ENCODE measurements around the gene GRIFIN.

DNA sequence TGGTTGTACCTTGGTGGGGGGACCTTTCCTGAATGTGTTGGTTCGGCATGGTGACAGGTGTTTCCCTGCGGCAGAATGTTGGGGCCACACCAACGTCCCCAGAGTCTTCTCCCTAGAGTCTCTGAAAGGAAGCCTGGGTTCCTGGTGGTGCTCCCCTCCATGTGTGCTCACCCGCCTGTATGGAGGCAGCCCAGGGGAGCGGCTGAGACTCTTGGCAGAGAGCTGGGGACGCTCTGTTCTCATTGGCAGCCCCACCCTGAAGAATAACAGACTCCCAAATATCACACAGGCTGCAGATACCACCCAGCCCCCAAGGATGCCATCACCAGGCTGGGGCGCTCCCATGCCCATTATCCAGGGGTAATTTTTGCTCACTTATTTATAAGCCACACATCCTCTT is 38.0 kb downstream of the GRIFIN start:
- TF ChIP-seq, protein P1, sequence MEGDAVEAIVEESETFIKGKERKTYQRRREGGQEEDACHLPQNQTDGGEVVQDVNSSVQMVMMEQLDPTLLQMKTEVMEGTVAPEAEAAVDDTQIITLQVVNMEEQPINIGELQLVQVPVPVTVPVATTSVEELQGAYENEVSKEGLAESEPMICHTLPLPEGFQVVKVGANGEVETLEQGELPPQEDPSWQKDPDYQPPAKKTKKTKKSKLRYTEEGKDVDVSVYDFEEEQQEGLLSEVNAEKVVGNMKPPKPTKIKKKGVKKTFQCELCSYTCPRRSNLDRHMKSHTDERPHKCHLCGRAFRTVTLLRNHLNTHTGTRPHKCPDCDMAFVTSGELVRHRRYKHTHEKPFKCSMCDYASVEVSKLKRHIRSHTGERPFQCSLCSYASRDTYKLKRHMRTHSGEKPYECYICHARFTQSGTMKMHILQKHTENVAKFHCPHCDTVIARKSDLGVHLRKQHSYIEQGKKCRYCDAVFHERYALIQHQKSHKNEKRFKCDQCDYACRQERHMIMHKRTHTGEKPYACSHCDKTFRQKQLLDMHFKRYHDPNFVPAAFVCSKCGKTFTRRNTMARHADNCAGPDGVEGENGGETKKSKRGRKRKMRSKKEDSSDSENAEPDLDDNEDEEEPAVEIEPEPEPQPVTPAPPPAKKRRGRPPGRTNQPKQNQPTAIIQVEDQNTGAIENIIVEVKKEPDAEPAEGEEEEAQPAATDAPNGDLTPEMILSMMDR (IDR thresholded peaks at IDR 0.05): no peak
- TF ChIP-seq RXRA (IDR thresholded peaks at IDR 0.05; ENCODE audit: borderline replicate concordance, low read depth): no peak
- TF ChIP-seq, protein P2, sequence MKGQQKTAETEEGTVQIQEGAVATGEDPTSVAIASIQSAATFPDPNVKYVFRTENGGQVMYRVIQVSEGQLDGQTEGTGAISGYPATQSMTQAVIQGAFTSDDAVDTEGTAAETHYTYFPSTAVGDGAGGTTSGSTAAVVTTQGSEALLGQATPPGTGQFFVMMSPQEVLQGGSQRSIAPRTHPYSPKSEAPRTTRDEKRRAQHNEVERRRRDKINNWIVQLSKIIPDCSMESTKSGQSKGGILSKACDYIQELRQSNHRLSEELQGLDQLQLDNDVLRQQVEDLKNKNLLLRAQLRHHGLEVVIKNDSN (IDR thresholded peaks at IDR 0.05; ENCODE audit: borderline replicate concordance, low read depth): no peak
- no peak for TF ChIP-seq EP300 (IDR thresholded peaks at IDR 0.05; ENCODE audit: borderline replicate concordance in 1 of 2, low read depth in 1 of 2, low read length in 1 of 2)
- no peak for TF ChIP-seq YY1 (IDR thresholded peaks at IDR 0.05; ENCODE audit: low read depth)
- TF ChIP-seq CHD2 (IDR thresholded peaks at IDR 0.05; ENCODE audit: low read length, partially characterized antibody): no peak
- TF ChIP-seq SMC3 (IDR thresholded peaks at IDR 0.05; ENCODE audit: low read depth, low read length): no peak
- TF ChIP-seq GATA2 (CRISPR knock-in tag; IDR thresholded peaks at IDR 0.05): no peak
- TF ChIP-seq, protein P3, sequence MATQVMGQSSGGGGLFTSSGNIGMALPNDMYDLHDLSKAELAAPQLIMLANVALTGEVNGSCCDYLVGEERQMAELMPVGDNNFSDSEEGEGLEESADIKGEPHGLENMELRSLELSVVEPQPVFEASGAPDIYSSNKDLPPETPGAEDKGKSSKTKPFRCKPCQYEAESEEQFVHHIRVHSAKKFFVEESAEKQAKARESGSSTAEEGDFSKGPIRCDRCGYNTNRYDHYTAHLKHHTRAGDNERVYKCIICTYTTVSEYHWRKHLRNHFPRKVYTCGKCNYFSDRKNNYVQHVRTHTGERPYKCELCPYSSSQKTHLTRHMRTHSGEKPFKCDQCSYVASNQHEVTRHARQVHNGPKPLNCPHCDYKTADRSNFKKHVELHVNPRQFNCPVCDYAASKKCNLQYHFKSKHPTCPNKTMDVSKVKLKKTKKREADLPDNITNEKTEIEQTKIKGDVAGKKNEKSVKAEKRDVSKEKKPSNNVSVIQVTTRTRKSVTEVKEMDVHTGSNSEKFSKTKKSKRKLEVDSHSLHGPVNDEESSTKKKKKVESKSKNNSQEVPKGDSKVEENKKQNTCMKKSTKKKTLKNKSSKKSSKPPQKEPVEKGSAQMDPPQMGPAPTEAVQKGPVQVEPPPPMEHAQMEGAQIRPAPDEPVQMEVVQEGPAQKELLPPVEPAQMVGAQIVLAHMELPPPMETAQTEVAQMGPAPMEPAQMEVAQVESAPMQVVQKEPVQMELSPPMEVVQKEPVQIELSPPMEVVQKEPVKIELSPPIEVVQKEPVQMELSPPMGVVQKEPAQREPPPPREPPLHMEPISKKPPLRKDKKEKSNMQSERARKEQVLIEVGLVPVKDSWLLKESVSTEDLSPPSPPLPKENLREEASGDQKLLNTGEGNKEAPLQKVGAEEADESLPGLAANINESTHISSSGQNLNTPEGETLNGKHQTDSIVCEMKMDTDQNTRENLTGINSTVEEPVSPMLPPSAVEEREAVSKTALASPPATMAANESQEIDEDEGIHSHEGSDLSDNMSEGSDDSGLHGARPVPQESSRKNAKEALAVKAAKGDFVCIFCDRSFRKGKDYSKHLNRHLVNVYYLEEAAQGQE (IDR thresholded peaks at IDR 0.05; ENCODE audit: low read depth, low read length): no peak
- TF ChIP-seq TEAD4 (IDR thresholded peaks at IDR 0.05; ENCODE audit: borderline replicate concordance, insufficient read depth): no peak
- TF ChIP-seq RAD21 (IDR thresholded peaks at IDR 0.05; ENCODE audit: low read length): no peak

All from SK-N-SH (cell line).